Islet of Langerhans (tissue), 1 donor: ENCODE results near the gene ATRIP.
A peak's percentile ranks its signal among the peaks of the same experiment; 100 is the strongest.

Experiments used
- FAIRE-seq: peaks from one replicate; lab custom pipeline; 2011; peaks lifted over from hg19 to GRCh38; lab: Jason Lieb, UNC

Gene ATRIP

DNA sequence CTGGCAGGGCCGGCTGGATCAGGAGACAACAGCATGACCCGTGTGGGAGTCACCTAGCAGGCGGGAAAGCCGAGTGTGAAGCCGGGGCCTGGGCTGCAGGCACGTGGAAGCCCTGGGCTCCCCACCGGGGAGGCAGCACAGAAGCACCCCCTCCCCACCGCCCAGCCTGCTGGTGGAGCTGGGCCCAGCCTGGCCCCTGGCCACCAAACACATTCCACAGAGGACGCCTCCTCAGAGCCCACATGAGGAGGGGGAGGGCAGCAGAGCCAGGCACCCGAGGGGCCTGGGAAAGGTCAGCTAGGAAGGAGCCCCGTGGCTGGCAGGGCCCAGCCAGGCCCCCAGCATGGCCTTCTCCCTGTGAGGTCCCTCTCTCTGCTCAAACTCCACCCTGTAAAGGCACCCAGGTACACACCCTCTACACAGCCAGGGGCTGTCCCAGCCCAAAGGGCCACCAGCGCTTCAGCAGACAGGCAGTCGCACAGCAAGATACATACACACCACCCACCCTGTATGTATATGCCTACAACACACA, 21.2 kb upstream of the ATRIP start:
- FAIRE-seq, result no peak

DNA sequence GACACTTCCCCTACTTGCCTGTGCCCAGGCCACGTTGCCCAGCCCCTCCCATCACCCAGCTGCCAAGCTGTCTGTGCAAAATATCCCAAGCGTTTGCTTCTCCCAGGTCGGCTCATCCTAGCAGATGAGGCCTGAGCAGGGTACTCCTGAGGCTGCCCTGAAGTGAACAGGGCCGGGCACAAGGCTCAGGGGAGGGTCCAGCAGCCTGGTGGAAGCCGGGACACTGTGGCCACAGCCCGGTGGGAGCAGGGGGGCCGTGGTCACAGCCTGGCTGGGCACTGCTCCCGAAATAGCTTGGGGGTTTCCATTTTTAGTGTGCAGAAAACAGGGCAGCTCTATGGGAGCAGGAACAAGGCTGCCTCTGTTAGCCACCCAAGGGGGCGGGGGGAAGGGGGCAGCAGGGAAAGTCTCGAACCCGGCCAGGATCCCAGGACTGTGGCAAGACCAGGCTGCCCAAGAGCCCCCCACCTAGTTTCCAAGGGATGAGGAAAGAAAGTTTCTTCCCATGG, 20.1 kb upstream of the ATRIP start:
- FAIRE-seq, result no peak

DNA sequence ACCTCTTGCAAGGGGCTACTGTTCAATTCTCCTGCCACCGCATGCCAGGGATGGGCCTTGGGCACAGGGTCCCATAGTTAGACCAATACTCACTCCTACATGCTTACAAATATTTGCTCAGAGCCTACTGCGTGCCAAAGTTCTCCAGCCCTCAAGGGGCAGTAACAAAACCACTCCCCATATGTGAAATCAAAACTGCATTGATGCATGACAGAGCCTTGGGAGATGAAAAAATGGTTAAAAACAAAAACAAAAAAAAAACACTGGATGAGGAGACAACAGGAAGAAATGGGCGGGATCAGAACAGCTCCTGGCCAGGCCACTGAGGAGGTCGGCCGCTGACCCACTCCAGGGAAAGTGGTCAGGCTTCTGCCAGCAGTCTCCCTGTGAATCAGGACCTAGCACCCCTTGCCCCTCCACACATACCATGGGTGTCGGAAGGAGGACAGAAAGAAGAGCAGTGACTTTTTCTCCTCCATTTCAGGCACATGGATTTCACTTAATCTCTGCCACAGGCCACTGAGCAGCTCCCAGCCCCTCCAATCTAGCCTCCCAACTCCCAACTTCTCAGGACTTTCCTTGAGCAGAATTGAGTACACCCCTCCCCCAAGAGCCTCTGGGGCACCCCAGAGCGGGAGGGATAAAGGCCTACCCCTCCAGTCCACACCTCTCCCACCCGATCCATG, 19.4 kb upstream of the ATRIP start:
- no peak for FAIRE-seq

- FAIRE-seq, result no peak
These were observed 18.9 kb upstream of the ATRIP start for GRCh38 chr3:48427630-48427962.

DNA sequence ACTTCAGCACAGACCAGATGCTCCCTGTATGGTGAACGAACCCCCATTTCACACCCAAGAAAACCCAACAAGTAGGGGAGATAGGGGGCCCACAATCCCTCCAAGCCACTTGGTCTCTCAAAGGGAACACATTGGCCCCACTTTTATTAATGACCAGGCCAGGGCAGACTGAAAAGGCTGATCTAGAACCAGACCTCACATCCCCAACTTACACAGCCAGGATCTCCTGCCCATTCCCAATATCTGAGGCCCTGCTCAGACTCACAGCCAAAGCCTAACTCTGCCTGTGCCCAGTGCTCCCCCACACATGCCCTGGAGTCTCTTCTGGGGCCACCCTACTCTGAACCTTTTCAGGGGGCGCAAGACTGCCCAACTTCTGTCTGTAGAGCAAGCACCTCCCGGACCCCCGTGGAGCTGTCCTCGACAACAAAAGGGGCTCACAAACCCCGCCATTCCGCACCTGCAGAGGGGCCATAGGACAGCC, 18.4 kb upstream of the ATRIP start:
- no peak for FAIRE-seq

DNA sequence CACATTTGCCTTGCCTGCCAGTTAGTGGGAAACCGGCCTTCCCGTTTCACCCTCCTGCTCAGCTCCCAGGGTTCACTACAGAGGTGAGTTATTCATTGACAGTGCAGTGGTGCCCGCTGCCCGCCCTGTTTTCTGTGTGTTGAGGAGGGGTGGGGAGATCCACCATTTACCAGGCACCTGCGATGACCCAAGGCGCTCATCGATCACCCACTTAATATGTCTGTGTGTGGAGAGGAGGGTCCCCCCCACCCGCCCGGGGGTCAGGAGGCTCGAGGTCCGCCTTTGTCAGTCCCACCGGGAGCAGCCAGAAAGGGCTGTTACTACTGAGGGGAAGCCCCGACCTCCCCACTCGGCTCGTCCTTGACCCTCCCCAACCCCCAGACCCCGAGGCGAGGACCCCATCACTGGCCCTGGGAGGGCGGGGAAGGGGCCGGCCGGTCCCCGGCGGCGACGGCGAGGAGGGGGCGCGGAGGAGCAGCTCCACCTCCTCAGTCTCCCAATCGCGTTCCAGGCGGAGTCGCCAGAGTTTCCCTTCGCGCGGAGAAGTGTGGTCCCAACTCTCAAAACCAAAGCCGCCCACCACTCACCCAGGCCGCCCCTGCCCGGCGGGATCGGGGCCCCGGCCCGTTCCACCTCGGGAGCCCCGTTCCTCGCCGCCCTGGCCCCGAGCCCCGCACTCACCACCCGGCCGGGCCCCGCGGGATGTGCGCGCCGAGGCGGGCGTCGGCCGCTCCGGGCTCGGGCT, 17.8 kb upstream of the ATRIP start:
- FAIRE-seq, result no peak

DNA sequence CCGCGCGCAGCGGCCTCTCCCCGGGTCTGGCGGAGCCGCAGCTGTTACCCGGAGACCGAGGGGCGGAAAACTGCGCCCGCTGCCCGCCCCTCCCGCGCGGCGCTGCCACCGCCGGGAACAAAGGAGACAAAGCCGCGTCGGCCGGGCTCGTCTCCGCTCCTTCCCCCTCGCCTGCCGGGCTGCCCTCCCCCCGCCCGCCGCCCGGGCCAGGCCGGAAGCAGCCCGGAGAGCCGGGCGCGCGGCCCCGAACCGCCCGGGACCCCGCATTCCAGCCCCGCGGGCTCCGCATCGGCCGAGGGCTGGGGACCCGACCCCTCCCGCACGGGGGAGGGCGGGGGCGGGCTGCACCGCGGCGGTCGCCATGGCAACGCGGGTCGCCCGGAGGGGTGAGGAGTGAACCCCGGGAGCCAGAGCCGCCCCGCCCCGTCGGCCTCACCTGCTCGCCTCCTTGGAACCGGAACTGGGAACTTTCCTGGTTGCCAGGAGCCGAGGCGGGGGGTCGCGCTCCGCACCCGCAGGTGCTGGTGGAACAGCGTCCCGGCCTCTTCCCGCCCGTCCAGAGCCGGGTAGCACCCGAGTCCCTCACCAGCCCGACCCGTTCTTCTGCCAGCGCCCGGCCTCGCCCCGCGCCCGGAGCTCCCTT, 17.1 kb upstream of the ATRIP start:
- no peak for FAIRE-seq

- FAIRE-seq, result no peak
These were observed 16.4 kb upstream of the ATRIP start, which contains the start of gene PLXNB1 for GRCh38 chr3:48429960-48430707. Gene PLXNB1 (minus strand): TSS chr3:48430086. CDS start chr3:48424611, 5,475 bp downstream.

DNA sequence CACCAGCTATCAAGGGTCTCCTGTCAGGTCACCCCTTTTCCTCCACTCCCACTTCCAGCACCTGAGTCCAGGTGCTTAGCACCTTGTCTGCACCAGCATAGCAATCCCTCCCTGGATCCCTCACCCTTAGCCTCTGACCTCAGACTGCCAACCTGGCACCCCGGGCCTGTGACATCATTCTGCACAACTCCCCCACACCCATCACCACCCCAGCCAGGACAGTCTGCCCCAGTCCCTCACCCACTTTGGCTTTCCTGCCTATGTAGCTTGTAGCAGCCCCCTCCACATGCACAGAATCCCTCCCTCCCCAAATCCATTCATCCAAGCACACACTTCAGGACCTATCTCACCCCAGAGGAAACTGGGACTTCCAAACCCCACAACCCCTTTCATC, 15.8 kb upstream of the ATRIP start:
- FAIRE-seq, result no peak

DNA sequence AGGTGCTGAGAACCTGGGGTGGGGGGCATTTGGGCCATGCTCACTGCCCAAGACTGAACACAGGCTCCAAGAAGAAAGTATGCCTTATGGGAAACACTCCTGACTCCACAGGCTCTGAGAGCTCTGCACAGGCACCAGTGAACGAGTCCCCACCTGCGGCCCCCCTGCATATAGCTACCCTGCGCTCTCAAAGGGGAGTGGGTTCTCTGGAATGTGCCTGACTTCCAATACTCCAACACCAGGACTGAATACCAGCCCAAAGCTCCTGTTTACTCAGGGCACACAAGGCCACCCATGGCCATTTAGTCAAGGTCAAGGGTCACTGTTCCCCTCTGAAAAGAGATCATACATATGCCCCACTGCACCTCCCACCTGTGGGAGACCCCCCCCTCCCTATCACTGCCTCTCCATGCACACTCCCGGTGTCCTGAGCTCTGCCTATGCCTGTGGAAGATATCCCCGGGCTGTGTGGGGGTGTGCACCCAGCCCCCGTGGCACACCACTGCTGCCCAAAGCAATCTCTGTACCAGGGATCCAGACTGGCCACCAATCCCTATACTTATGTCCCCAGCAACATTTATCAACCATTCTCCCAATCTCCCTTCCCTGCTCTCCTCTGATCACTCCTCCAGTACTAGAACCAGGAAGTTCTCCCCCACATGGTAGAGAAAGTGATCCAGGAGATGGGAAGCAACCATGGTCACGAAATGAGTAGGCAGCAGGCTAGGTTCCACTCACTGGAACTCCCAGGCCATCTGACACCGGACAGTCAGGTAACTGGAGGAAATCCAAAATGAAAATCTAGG, 15.1 kb upstream of the ATRIP start:
- no peak for FAIRE-seq

GRCh38 chr3:48432411-48433371, 13.8 kb upstream of the ATRIP start:
- no peak for FAIRE-seq

DNA sequence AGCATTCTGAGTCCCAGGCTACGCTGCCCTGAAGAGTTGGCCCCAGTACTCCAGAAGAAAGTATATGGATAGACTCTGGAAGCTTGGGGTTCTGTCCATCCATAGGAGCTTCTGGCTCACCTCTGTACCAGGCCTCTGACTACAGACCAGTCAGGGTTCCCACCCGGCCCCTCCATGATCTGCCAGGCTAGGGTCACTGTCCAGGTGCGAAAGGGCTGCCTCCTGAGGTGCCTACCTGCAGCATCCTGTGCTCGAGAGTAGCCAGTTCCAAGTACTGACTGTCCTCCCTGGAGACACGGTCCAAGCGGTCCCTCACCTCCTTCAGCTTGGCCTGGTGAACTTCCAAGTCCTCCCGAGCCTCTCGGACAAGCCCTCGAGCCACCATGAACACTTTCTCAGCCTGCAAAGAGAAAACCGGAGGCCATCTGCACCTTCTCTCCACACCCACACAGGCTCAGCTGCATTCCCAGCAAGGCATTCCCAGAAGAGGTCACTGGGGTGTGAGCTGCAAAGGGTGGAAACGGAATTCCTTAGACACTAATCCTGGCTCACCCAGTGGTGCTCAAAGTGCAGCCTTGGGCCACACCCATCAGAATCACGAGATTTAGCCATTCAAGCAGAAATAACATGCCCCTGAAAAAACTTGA, 12.9 kb upstream of the ATRIP start:
- no peak for FAIRE-seq

DNA sequence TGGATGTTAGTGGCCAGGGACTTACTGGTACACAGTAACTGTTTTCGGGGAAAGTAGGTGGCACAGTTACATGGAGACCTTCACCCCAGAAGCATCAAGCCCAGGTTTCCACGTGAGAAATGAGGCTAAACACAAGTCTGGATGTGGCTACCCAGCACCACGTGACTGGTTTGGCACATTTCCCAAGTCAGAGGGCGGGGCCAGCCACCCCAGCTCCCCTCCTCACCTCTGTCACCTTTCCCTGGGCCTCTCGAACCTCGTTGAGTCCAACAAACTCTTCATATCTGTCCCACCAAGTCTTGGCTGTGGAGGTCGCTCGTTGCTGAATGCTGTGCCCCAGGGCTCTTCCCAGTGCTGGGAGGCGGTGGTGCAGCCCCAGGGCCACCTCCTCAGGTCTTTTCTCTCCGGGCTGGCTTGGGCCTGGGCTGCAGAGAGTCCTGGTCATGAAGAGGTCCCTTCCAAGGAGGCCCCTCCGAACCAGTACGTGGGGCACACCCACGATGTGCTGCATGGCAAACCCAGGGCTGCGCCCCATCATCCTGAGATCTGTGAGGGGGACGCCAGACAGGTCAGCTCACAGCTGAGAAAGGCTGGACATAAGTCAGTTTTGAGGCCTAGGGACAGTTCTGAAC, 11.8 kb upstream of the ATRIP start:
- FAIRE-seq, result no peak

DNA sequence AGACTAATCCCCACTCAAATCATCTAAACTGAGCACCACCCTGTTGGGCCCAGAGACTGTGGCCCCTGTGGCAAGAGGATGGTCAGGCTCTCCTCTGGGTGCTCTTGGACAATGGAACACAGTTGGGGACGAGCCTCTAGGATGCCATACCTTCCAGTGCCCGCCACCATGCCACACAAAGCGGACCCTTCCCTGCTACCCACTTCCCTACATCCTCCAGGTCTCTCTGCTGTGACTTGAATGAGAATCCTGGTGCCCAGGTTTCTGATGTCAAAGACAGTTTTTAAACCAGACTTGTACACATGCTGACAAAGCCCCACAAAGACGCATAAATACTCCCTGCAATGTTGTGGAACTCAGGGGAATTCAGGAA, 11.3 kb upstream of the ATRIP start:
- FAIRE-seq, result no peak

DNA sequence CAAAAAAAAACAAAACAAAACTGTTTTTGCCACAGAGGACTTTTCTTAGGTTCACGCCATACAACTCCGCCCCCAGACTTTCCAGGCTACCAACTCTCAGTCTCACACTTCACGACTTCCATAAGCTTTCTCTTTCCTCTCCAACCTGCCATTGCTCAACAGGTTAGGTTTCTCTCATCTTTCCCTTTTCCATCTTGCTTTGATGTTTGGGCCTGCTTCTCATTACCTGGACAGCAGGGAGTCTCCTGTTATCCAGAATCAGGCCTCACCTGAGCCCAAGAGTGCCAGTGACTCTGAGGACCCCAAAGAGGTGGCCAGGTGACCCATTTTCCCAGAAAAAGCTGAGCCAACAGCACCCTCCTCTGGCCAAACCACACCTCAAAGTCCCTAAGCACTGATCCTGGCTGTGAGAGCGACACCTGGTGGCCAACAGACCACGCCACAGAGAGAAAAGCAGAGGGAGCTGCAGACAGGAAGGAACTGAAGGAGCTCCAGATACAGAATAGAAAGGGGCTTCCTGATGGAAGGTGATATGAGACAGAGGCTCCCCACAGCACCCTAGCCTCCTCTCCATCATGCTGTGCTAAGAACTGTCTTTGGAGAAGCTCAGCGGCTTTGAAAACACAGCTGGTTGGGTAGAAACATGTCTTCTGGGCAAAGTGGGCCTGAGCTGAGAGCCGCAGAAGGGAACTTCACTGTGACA, 10.6 kb upstream of the ATRIP start:
- peak; percentile 84 for FAIRE-seq

DNA sequence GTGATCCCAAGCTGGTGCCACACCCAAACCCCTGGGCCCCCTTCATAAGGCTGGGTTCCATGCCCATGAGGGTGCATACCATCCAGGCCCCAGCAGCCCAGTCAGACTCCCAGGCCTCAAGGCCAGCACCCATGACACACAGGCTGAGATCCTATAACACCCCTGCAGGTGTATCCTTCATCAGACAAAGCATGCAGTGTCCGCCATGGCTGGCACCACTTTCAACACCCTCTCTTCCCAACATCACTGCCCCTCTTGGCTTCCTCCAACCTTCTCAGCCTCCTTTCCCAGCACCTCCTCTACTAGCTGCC, 10.1 kb upstream of the ATRIP start:
- no peak for FAIRE-seq

DNA sequence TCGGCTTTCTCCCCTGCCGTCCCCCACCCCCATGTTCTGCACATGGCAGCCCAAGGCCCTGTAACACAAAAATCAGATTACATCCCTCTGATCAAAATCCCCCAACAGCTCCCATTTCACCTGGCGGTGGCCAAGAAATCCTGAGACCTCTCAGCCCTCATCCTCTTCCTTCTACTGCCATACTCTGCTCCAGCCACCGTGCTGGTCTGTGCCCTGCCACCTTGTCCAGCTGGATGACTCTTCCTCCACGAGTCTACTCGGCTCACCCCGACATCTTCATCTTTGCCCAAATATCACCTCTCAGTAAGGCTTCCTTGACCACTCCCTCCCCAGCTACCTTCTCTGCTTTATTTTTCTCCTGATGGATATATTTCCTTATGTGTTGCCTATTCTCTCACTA, 9.7 kb upstream of the ATRIP start:
- no peak for FAIRE-seq

- no peak for FAIRE-seq
These were observed 8.7 kb upstream of the ATRIP start for GRCh38 chr3:48437812-48438211.
